SU-DHL-6 (cell line): ENCODE results near the gene XRRA1.

Experiments
- H2AFZ ChIP-seq: fragments of 200-600 bp; sonication (generic); 2 replicates; pipeline ENCODE4 v1.6.1; 2014; ENCODE audit warnings: low read depth, mild to moderate bottlenecking, moderate library complexity, mixed read lengths, antibody characterized with exemption, low read length; ENCODE audit not compliant: severe bottlenecking
- H3F3A ChIP-seq: fragments of 200-600 bp; shearing (Covaris generic); 2 replicates; pipeline ENCODE4 v1.6.0; 2016; ENCODE audit warnings: antibody characterized with exemption, mild to moderate bottlenecking; ENCODE audit not compliant: insufficient read depth
- H3K27ac ChIP-seq: fragments of 200-600 bp; sonication (generic); 2 replicates; pipeline ENCODE4 v1.5.1; 2016; ENCODE audit warnings: low read depth, mild to moderate bottlenecking, low read length, moderate library complexity, mixed read lengths
- H3K27me3 ChIP-seq: fragments of 200-600 bp; sonication (generic), shearing (Covaris generic); 2 replicates; pipeline ENCODE4 v1.6.0; 2014; ENCODE audit warnings: mild to moderate bottlenecking, low read length
- H3K36me3 ChIP-seq: fragments of 200-600 bp; sonication (generic); 2 replicates; pipeline ENCODE4 v1.6.1; 2014; ENCODE audit warnings: mild to moderate bottlenecking, low read length, mixed read lengths
- H3K4me2 ChIP-seq: fragments of 300-600, 200-600 bp; shearing (Covaris generic), sonication (generic); 2 replicates; pipeline ENCODE4 v1.6.0; 2014; ENCODE audit warnings: low read length, low read depth, mild to moderate bottlenecking; ENCODE audit not compliant: poor library complexity, severe bottlenecking
- H3K4me3 ChIP-seq: fragments of 200-600 bp; sonication (generic); 2 replicates; pipeline ENCODE4 v1.5.1; 2014; ENCODE audit warnings: antibody characterized with exemption, low read length, mild to moderate bottlenecking, mixed read lengths; ENCODE audit not compliant: insufficient read depth, poor library complexity, severe bottlenecking
- H3K79me2 ChIP-seq: fragments of 200-600 bp; sonication (generic); 2 replicates; pipeline ENCODE4 v1.6.1; 2014; ENCODE audit warnings: mild to moderate bottlenecking, low read length, moderate library complexity; ENCODE audit not compliant: insufficient read depth
- H3K9ac ChIP-seq: fragments of 200-600 bp; sonication (generic); 2 replicates; pipeline ENCODE4 v1.7.0; 2014; ENCODE audit warnings: mild to moderate bottlenecking, low read length
- H3K9me2 ChIP-seq: fragments of 200-600 bp; sonication (generic); replicated peaks from 2 replicates; pipeline ENCODE4 v1.6.1; 2014; ENCODE audit warnings: low read length; ENCODE audit not compliant: insufficient read depth
- H3K9me3 ChIP-seq: fragments of 200-600 bp; sonication (generic); 2 replicates; pipeline ENCODE4 v1.6.1; 2014; ENCODE audit warnings: low read length, mixed read lengths; ENCODE audit not compliant: insufficient read depth
- H4K20me1 ChIP-seq: fragments of 200-600 bp; sonication (generic); 2 replicates; pipeline ENCODE4 v1.6.1; 2014; ENCODE audit warnings: low read depth, mild to moderate bottlenecking, antibody characterized with exemption, low read length, moderate library complexity, mixed read lengths
- CTCF ChIP-seq: fragments of 200-600 bp; sonication (generic); IDR thresholded peaks from one replicate; pipeline ENCODE4 v1.5.1; 2017; ENCODE audit warnings: antibody characterized with exemption, mild to moderate bottlenecking, low read length, moderate library complexity; ENCODE audit not compliant: insufficient read depth, poor library complexity, severe bottlenecking
- EZH2phosphoT487 ChIP-seq: fragments of 200-600 bp; sonication (generic), shearing (Covaris generic); conservative IDR thresholded peaks from 2 replicates; pipeline ENCODE4 v1.6.1; 2018; ENCODE audit warnings: mild to moderate bottlenecking, antibody characterized with exemption, low read length, moderate library complexity, mixed read lengths

Gene XRRA1

GRCh38 chr11:74926304-74927030 lies 22.4 kb downstream of the XRRA1 start:
- no peaks in the 10 kb centered on the region for H3K79me2 ChIP-seq
- H3K4me2 ChIP-seq: no peak overlapping the region
- TF ChIP-seq EZH2phosphoT487: no peak
- TF ChIP-seq CTCF: no peak
- H3F3A ChIP-seq: no peaks in the 10 kb centered on the region
- H3K27me3 ChIP-seq: no peaks in the 10 kb centered on the region
- no peak overlapping the region for H2AFZ ChIP-seq
- H3K9me2 ChIP-seq: no peaks in the 10 kb centered on the region
- H3K27ac ChIP-seq: no peak overlapping the region
- H3K9ac ChIP-seq: no peak overlapping the region
- no peaks in the 10 kb centered on the region for H3K9me3 ChIP-seq
- H3K4me3 ChIP-seq: no peak overlapping the region
- H4K20me1 ChIP-seq: no peaks in the 10 kb centered on the region
- H3K36me3 ChIP-seq: no peaks in the 10 kb centered on the region

GRCh38 chr11:74925281-74925680 lies 23.6 kb downstream of the XRRA1 start:
- Histone ChIP-seq H3F3A (no peaks in the 10 kb centered on the region), H3K4me3 (no peak overlapping the region), H3K9me2 (no peaks in the 10 kb centered on the region), H3K9ac (no peak overlapping the region), H3K27me3 (no peaks in the 10 kb centered on the region), H3K27ac (no peak overlapping the region), H3K79me2 (no peaks in the 10 kb centered on the region), H2AFZ (no peak overlapping the region), H3K4me2 (no peak overlapping the region), H4K20me1 (no peaks in the 10 kb centered on the region), H3K9me3 (no peaks in the 10 kb centered on the region), H3K36me3 (no peaks in the 10 kb centered on the region)
- TF ChIP-seq EZH2phosphoT487 (no peak), CTCF (no peak)

GRCh38 chr11:74923125-74923524 lies 25.8 kb downstream of the XRRA1 start:
- H3F3A ChIP-seq: no peaks in the 10 kb centered on the region
- no peaks in the 10 kb centered on the region; the same call in 1 of the 2 replicates for H3K36me3 ChIP-seq
- TF ChIP-seq CTCF: no peak
- no peak for TF ChIP-seq EZH2phosphoT487
- H2AFZ ChIP-seq: no peak overlapping the region
- no peaks in the 10 kb centered on the region for H3K79me2 ChIP-seq
- no peak overlapping the region for H3K9ac ChIP-seq
- H3K27me3 ChIP-seq: no peaks in the 10 kb centered on the region
- H3K9me3 ChIP-seq: no peaks in the 10 kb centered on the region
- no peaks in the 10 kb centered on the region for H3K9me2 ChIP-seq
- H3K27ac ChIP-seq: no peak overlapping the region
- H3K4me2 ChIP-seq: no peak overlapping the region
- no peak overlapping the region for H3K4me3 ChIP-seq
- no peaks in the 10 kb centered on the region for H4K20me1 ChIP-seq
